Putamen (tissue), 1 donor: Measurements from ENCODE around the gene COA5.

Experiments used
- DNase-seq: peaks from one replicate; pipeline ENCODE4 v3.0.0-alpha.2; 2016; ENCODE audit warnings: low spot score

COA5 gene

GRCh38 chr2:98571796-98572195, 36.5 kb downstream of the COA5 start:
- no peak for DNase-seq

GRCh38 chr2:98571121-98571701, 37.1 kb downstream of the COA5 start:
- DNase-seq: no peak

- no peak for DNase-seq
These were observed 38.0 kb downstream of the COA5 start for GRCh38 chr2:98570356-98570755.

- DNase-seq: no peak
These were observed 38.4 kb downstream of the COA5 start for GRCh38 chr2:98569915-98570314.

- DNase-seq: no peak
These were observed 39.0 kb downstream of the COA5 start for GRCh38 chr2:98569197-98569793.

- DNase-seq: no peak
These were observed 40.0 kb downstream of the COA5 start for GRCh38 chr2:98568161-98568956.

- no peak for DNase-seq
These were observed 42.4 kb downstream of the COA5 start for GRCh38 chr2:98565941-98566340.

GRCh38 chr2:98565286-98565860, 42.9 kb downstream of the COA5 start:
- DNase-seq: no peak

- no peak for DNase-seq
These were observed 43.7 kb downstream of the COA5 start for GRCh38 chr2:98564541-98565132.

GRCh38 chr2:98563394-98563793, 44.9 kb downstream of the COA5 start:
- no peak for DNase-seq

- no peak for DNase-seq
These were observed 46.2 kb downstream of the COA5 start for GRCh38 chr2:98561902-98562695.

- DNase-seq: no peak
These were observed 47.3 kb downstream of the COA5 start for GRCh38 chr2:98561018-98561417.

- DNase-seq: no peak
These were observed 48.0 kb downstream of the COA5 start for GRCh38 chr2:98560256-98560771.

GRCh38 chr2:98559581-98559980, 48.7 kb downstream of the COA5 start:
- DNase-seq: no peak

GRCh38 chr2:98558852-98559530, 49.3 kb downstream of the COA5 start:
- no peak for DNase-seq

- no peak for DNase-seq
These were observed 51.8 kb downstream of the COA5 start for GRCh38 chr2:98556344-98557033.

GRCh38 chr2:98555696-98556095, 52.6 kb downstream of the COA5 start:
- peak; percentile 70 for DNase-seq

- DNase-seq: no peak
These were observed 54.0 kb downstream of the COA5 start for GRCh38 chr2:98554116-98554861.

GRCh38 chr2:98552499-98553179, 55.7 kb downstream of the COA5 start:
- DNase-seq: no peak
